Right cardiac atrium (tissue), 5 donors: Measurements from ENCODE around the gene ABCA6. TPM values are rescaled to one million over a fixed set of nuclear protein-coding genes. Genes with fewer than 3 reads are reported as not detected.
"Not testable (repeated sequence)": the region's sequence is repeated elsewhere in the genome, so short reads cannot be mapped to it uniquely, and the experiment has no call there.

Experiments used
- ATAC-seq, 2 donors: fragments of 200-7000 bp; cut with Tn5 transposase; one replicate each; pipeline versions ENCODE4 v1.8.0 to v1.9.1; 2020; ENCODE audit warnings: moderate library complexity in 2 of 2, mild to moderate bottlenecking in 1 of 2
- DNase-seq, 3 donors: peaks; one replicate each; pipeline ENCODE4 v3.0.0-alpha.2; 2020
- H3K27ac ChIP-seq: one replicate; pipeline ENCODE4 v1.5.1; 2013; ENCODE audit warnings: mild to moderate bottlenecking, low read length, control low read depth, moderate library complexity
- H3K27me3 ChIP-seq: one replicate; pipeline ENCODE4 v1.6.1; 2013; ENCODE audit not compliant: control insufficient read depth, insufficient read depth
- H3K4me1 ChIP-seq: one replicate; pipeline ENCODE4 v1.6.1; 2013; ENCODE audit warnings: low read length; ENCODE audit not compliant: control insufficient read depth, insufficient read depth
- H3K4me3 ChIP-seq: one replicate; pipeline ENCODE4 v1.5.1; 2013; ENCODE audit warnings: low read length, control low read depth
- H3K9me3 ChIP-seq: one replicate; pipeline ENCODE4 v1.6.1; 2013; ENCODE audit warnings: low read length; ENCODE audit not compliant: control insufficient read depth
- WGBS: extraction: QIAGEN DNeasy Blood & Tissue Kit; methylation state at CpG from one replicate; pipeline ENCODE4 v1.1.7; 2013; 5-methylcytosine and 5-hydroxymethylcytosine counted together
- intact Hi-C, 4 donors: fragments of 100-400 bp; cut with DNase I; formaldehyde crosslinking; loops; one replicate each; pipeline versions ENCODE4 v1.11.0 to v1.14.0; 2022 to 2023
- polyA plus RNA-seq: library from polyadenylated mRNA; stranded (reverse); fragments of 200-250 nt; gene quantifications from one replicate; pipeline ENCODE4 v1.2.3, GENCODE V29; 2013
- total RNA-seq, 4 donors: library from RNA; stranded (reverse); fragmentation: NEBNext Ultra II Directional; extraction: Animal tissue kit (Norgen Biotek cat#: 25700); gene quantifications; one replicate each; pipeline ENCODE4 v1.2.1, GENCODE V29; 2021
- donor health status: healthy with polysubstance abuse.
- donor health status: DM: no; HTN: yes; CAD: no.
- donor health status: DM: no; HTN: no; CAD: no.
- donor health status: DM: no; HTN: yes; CAD: no; lungs with severe emphysema.
- donor health status: DM: yes; HTN: yes; CAD: no.

ABCA6 gene
- total and polyA plus RNA-seq, 5 donors, result 21.2 to 44.1 (median 37.0) TPM

GRCh38 chr17:69093995-69094394, 47.7 kb downstream of the ABCA6 start:
- Histone ChIP-seq H3K27me3 (no peaks in the 10 kb centered on the region), H3K27ac (no peak overlapping the region), H3K4me1 (no peaks in the 10 kb centered on the region), H3K4me3 (no peak overlapping the region), H3K9me3 (no peaks in the 10 kb centered on the region)
- 84% methylated on average over 2 of the region's 2 CpGs for WGBS
- no peak for ATAC-seq
- intact Hi-C loops, result no loop called here
- no peak for DNase-seq

GRCh38 chr17:69093279-69093789, 48.4 kb downstream of the ABCA6 start:
- peak in 1 of 2 donors; percentile 41 for ATAC-seq

GRCh38 chr17:69090365-69090764, 51.3 kb downstream of the ABCA6 start:
- 78% methylated on average over 4 of the region's 4 CpGs for WGBS
- DNase-seq, result no peak
- Histone ChIP-seq H3K4me1 (no peaks in the 10 kb centered on the region), H3K9me3 (no peaks in the 10 kb centered on the region), H3K27ac (no peak overlapping the region), H3K4me3 (no peak overlapping the region), H3K27me3 (no peaks in the 10 kb centered on the region)
- no peak for ATAC-seq
- intact Hi-C loops, result no loop called here

More at GRCh38 chr17:69093279-69093789, 48.4 kb downstream of the ABCA6 start:
- H3K4me3 ChIP-seq, result no peak overlapping the region
- intact Hi-C loops, result no loop called here
- no peak for DNase-seq
- H3K27ac ChIP-seq, result no peak overlapping the region
- 37% methylated on average over 8 of the region's 8 CpGs for WGBS
- no peaks in the 10 kb centered on the region for H3K9me3 ChIP-seq
- H3K27me3 ChIP-seq, result no peaks in the 10 kb centered on the region
- no peaks in the 10 kb centered on the region for H3K4me1 ChIP-seq

GRCh38 chr17:69088643-69089200, 53.0 kb downstream of the ABCA6 start:
- Histone ChIP-seq H3K4me1 (no peaks in the 10 kb centered on the region), H3K27me3 (no peaks in the 10 kb centered on the region), H3K4me3 (no peak overlapping the region), H3K9me3 (no peaks in the 10 kb centered on the region), H3K27ac (no peak overlapping the region)
- WGBS, result 78% methylated on average over 4 of the region's 4 CpGs
- ATAC-seq, result no peak
- no peak for DNase-seq
- intact Hi-C loops, result no loop called here

GRCh38 chr17:69086641-69087040, 55.1 kb downstream of the ABCA6 start:
- no peaks in the 10 kb centered on the region for H3K4me1 ChIP-seq
- DNase-seq, result no peak
- no peak for ATAC-seq
- no peak overlapping the region for H3K4me3 ChIP-seq
- intact Hi-C loops, result no loop called here
- no peaks in the 10 kb centered on the region for H3K27me3 ChIP-seq
- WGBS, result 83% methylated on average over 1 of the region's 1 CpG
- no peaks in the 10 kb centered on the region for H3K9me3 ChIP-seq
- H3K27ac ChIP-seq, result no peak overlapping the region

GRCh38 chr17:69084911-69085310, 56.8 kb downstream of the ABCA6 start:
- no peak overlapping the region for H3K4me3 ChIP-seq
- WGBS, result 63% methylated on average over 13 of the region's 13 CpGs
- no peaks in the 10 kb centered on the region for H3K4me1 ChIP-seq
- ATAC-seq (no peak), DNase-seq (no peak)
- no peaks in the 10 kb centered on the region for H3K9me3 ChIP-seq
- no peak overlapping the region for H3K27ac ChIP-seq
- intact Hi-C loops, result no loop called here
- H3K27me3 ChIP-seq, result no peaks in the 10 kb centered on the region

- no peak overlapping the region for H3K4me3 ChIP-seq
- no peaks in the 10 kb centered on the region for H3K27me3 ChIP-seq
- DNase-seq, result no peak
- intact Hi-C loops, result no loop called here
- 99% methylated on average over 2 of the region's 2 CpGs for WGBS
- H3K4me1 ChIP-seq, result no peaks in the 10 kb centered on the region
- ATAC-seq, result no peak
- no peak overlapping the region for H3K27ac ChIP-seq
- no peaks in the 10 kb centered on the region for H3K9me3 ChIP-seq
Observed at GRCh38 chr17:69082696-69083095, 59.0 kb downstream of the ABCA6 start.

GRCh38 chr17:69078864-69079263, 62.8 kb downstream of the ABCA6 start:
- H3K27ac ChIP-seq, result no peak overlapping the region
- ATAC-seq (no peak), DNase-seq (no peak)
- H3K4me3 ChIP-seq, result no peak overlapping the region
- intact Hi-C loops, result no loop called here
- no peaks in the 10 kb centered on the region for H3K9me3 ChIP-seq
- H3K27me3 ChIP-seq, result no peaks in the 10 kb centered on the region
- H3K4me1 ChIP-seq, result no peaks in the 10 kb centered on the region

GRCh38 chr17:69075823-69076222, 65.9 kb downstream of the ABCA6 start:
- H3K4me1 ChIP-seq, result no peaks in the 10 kb centered on the region
- H3K27ac ChIP-seq, result no peak overlapping the region
- no peak overlapping the region for H3K4me3 ChIP-seq
- H3K9me3 ChIP-seq, result no peaks in the 10 kb centered on the region
- intact Hi-C loops, result no loop called here
- no peaks in the 10 kb centered on the region for H3K27me3 ChIP-seq
- no peak for ATAC-seq
- no peak for DNase-seq

- H3K9me3 ChIP-seq, ATAC-seq, DNase-seq, intact Hi-C loops, H3K27ac ChIP-seq, H3K4me1 ChIP-seq, H3K4me3 ChIP-seq, H3K27me3 ChIP-seq: not testable (repeated sequence)
Observed at GRCh38 chr17:69073392-69073791, 68.3 kb downstream of the ABCA6 start.

- H3K9me3 ChIP-seq, DNase-seq, H3K27me3 ChIP-seq, ATAC-seq, H3K27ac ChIP-seq, intact Hi-C loops, H3K4me1 ChIP-seq, H3K4me3 ChIP-seq: not testable (repeated sequence)
- 97% methylated on average over 1 of the region's 1 CpG for WGBS
Observed at GRCh38 chr17:69072803-69073256, 68.9 kb downstream of the ABCA6 start.

- intact Hi-C loops, H3K4me1 ChIP-seq, H3K4me3 ChIP-seq, ATAC-seq, H3K27me3 ChIP-seq, DNase-seq, H3K27ac ChIP-seq, H3K9me3 ChIP-seq: not testable (repeated sequence)
- 86% methylated on average over 4 of the region's 4 CpGs for WGBS
Observed at GRCh38 chr17:69071233-69071586, 70.5 kb downstream of the ABCA6 start.
